ENCODE measurements around the gene SIGLEC1.

The SIGLEC1 gene

GRCh38 chr20:3743251-3743650, 30.9 kb upstream of the SIGLEC1 start:
- Histone ChIP-seq H3K4me3 (ENCODE audit: low read length) (no peak overlapping the region), H3F3A (ENCODE audit: control insufficient read depth, insufficient read depth) (no peaks in the 10 kb centered on the region; the same call in 1 of the 2 replicates), H3K4me2 (ENCODE audit: low read length) (no peak overlapping the region), H3K79me2 (ENCODE audit: control insufficient read depth, low read length) (no peaks in the 10 kb centered on the region), H3K9me2 (replicated peaks; ENCODE audit: control insufficient read depth, low read length) (no peaks in the 10 kb centered on the region), H3K9me3 (ENCODE audit: control insufficient read depth, insufficient read depth, low read length) (no peaks in the 10 kb centered on the region), H3K4me1 (ENCODE audit: control insufficient read depth, low read length) (no peaks in the 10 kb centered on the region), H3K27me3 (ENCODE audit: control insufficient read depth, low read length) (peaks cover 8% of the 10 kb centered on the region; the same call in 1 of the 2 replicates), H3K36me3 (ENCODE audit: control insufficient read depth, low read length) (no peaks in the 10 kb centered on the region), H4K20me1 (ENCODE audit: control insufficient read depth, insufficient read depth, low read depth, low read length) (no peaks in the 10 kb centered on the region), H3K27ac (ENCODE audit: low read depth, low read length) (no peak overlapping the region)
- TF ChIP-seq EZH2phosphoT487 (IDR thresholded peaks at IDR 0.05; ENCODE audit: borderline replicate concordance, low read length) (no peak), CTCF (IDR thresholded peaks at IDR 0.05; ENCODE audit: low read depth, low read length, poor library complexity, severe bottlenecking) (no peak)

DNA sequence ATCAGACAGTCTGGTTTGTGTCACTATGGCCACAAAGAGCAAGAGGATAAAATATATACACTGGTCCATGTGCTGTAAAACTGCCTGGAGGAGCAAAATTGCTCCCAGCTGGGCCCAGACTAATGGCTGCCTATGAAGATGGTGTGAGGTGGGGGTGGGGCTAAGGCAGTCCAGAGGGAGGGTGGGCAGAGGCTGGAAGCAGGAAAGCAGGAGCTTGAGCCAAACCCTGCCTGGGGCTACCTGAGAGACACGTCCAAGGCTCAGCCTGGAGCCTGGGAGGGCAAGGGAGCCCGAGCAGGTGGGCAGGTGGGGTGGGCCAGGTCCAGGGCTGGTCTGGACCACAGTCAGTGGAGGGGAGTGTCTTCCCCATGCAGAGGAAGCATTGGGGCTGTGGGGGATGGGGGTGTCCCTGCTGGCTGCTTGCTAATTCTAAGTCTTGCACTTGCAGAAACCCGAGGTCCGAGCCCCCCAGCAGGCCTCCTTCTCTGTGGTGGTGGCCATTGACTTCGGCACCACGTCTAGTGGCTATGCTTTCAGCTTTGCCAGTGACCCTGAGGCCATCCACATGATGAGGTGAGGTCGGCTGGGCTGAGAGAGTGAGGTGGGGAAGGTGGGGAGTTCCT, 29.5 kb upstream of the SIGLEC1 start:
- no peaks in the 10 kb centered on the region for H3K4me1 ChIP-seq (ENCODE audit: control insufficient read depth, low read length)
- TF ChIP-seq EZH2phosphoT487 (IDR thresholded peaks at IDR 0.05; ENCODE audit: borderline replicate concordance, low read length) (no peak), CTCF (IDR thresholded peaks at IDR 0.05; ENCODE audit: low read depth, low read length, poor library complexity, severe bottlenecking) (no peak)
- no peaks in the 10 kb centered on the region for H3K36me3 ChIP-seq (ENCODE audit: control insufficient read depth, low read length)
- no peak overlapping the region for H3K4me3 ChIP-seq (ENCODE audit: low read length)
- H3K27ac ChIP-seq (ENCODE audit: low read depth, low read length) = no peak overlapping the region
- H4K20me1 ChIP-seq (ENCODE audit: control insufficient read depth, insufficient read depth, low read depth, low read length) = no peaks in the 10 kb centered on the region
- H3K9me2 ChIP-seq (replicated peaks; ENCODE audit: control insufficient read depth, low read length) = no peaks in the 10 kb centered on the region
- H3K27me3 ChIP-seq (ENCODE audit: control insufficient read depth, low read length) = peaks cover 11% of the 10 kb centered on the region; the same call in 1 of the 2 replicates
- no peaks in the 10 kb centered on the region; the same call in 1 of the 2 replicates for H3F3A ChIP-seq (ENCODE audit: control insufficient read depth, insufficient read depth)
- no peaks in the 10 kb centered on the region for H3K9me3 ChIP-seq (ENCODE audit: control insufficient read depth, insufficient read depth, low read length)
- H3K79me2 ChIP-seq (ENCODE audit: control insufficient read depth, low read length) = no peaks in the 10 kb centered on the region
- H3K4me2 ChIP-seq (ENCODE audit: low read length) = no peak overlapping the region

DNA sequence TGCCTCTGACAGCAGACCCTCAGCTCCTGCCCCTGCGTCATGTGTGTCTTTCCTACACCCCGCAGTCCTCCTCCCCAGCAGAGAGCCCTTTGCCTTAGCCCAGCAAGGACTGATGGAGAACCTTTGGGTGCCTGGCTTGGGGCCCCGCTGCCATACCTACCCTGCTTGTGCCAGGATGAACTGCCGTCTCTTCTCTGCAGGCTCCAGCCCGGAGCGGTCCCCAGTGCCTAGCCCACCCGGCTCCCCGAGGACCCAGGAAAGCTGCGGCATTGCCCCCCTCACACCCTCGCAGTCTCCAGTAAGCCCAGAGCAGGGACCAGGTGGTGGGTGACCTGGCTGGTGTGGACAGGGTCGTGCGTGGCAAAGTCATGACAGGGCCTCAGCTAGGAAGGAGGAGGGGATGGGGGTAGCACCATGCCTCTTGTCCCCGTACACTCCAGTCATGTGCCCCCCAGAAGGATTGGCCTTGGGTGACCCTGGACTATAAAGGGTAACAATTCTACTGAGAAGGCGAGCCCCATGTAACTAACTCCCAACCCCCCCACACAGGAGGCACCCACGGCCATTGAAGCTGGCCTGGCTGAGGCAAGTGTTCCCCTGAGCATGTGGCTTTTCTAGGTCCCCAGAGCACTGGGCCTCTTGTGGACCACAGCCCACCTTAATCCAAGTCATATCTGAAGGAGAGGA, 28.4 kb upstream of the SIGLEC1 start:
- H3K9me2 ChIP-seq (replicated peaks; ENCODE audit: control insufficient read depth, low read length) = no peaks in the 10 kb centered on the region
- H4K20me1 ChIP-seq (ENCODE audit: control insufficient read depth, insufficient read depth, low read depth, low read length) = no peaks in the 10 kb centered on the region
- H3K27ac ChIP-seq (ENCODE audit: low read depth, low read length) = no peak overlapping the region
- no peaks in the 10 kb centered on the region; the same call in 1 of the 2 replicates for H3F3A ChIP-seq (ENCODE audit: control insufficient read depth, insufficient read depth)
- no peaks in the 10 kb centered on the region for H3K36me3 ChIP-seq (ENCODE audit: control insufficient read depth, low read length)
- no peaks in the 10 kb centered on the region for H3K4me1 ChIP-seq (ENCODE audit: control insufficient read depth, low read length)
- no peaks in the 10 kb centered on the region for H3K79me2 ChIP-seq (ENCODE audit: control insufficient read depth, low read length)
- H3K4me3 ChIP-seq (ENCODE audit: low read length) = no peak overlapping the region
- H3K9me3 ChIP-seq (ENCODE audit: control insufficient read depth, insufficient read depth, low read length) = no peaks in the 10 kb centered on the region
- TF ChIP-seq EZH2phosphoT487 (IDR thresholded peaks at IDR 0.05; ENCODE audit: borderline replicate concordance, low read length) (no peak), CTCF (IDR thresholded peaks at IDR 0.05; ENCODE audit: low read depth, low read length, poor library complexity, severe bottlenecking) (no peak)
- H3K4me2 ChIP-seq (ENCODE audit: low read length) = no peak overlapping the region
- peaks cover 16% of the 10 kb centered on the region; the same call in 1 of the 2 replicates for H3K27me3 ChIP-seq (ENCODE audit: control insufficient read depth, low read length)
